Mesodermal cell (in vitro differentiated cells): ENCODE measurements around the gene OPRD1. TPM values are rescaled to one million over a fixed set of nuclear protein-coding genes. Genes with fewer than 3 reads are reported as not detected.
"Not testable (repeated sequence)": the region's sequence is repeated elsewhere in the genome, so short reads cannot be mapped to it uniquely, and the experiment has no call there.

Source experiments
- H3K27ac ChIP-seq: 2 replicates; pipeline ENCODE4 v1.7.0; 2013; ENCODE audit warnings: mild to moderate bottlenecking, low read depth, low read length, moderate library complexity; ENCODE audit not compliant: severe bottlenecking
- H3K36me3 ChIP-seq: 2 replicates; pipeline ENCODE4 v1.7.1; 2013; ENCODE audit warnings: mild to moderate bottlenecking, low read length, moderate library complexity; ENCODE audit not compliant: control insufficient read depth, insufficient read depth
- H3K4me1 ChIP-seq: one replicate; pipeline ENCODE4 v1.7.1; 2013; ENCODE audit warnings: mild to moderate bottlenecking, low read length; ENCODE audit not compliant: insufficient read depth, control insufficient read depth, poor library complexity, severe bottlenecking
- H3K4me3 ChIP-seq: 2 replicates; pipeline ENCODE4 v1.7.0; 2013; ENCODE audit warnings: low read length, control low read depth, mild to moderate bottlenecking; ENCODE audit not compliant: insufficient read depth, poor library complexity, severe bottlenecking; ENCODE audit errors: extremely low read depth
- H3K9me3 ChIP-seq: 2 replicates; pipeline ENCODE4 v1.7.1; 2013; ENCODE audit warnings: mild to moderate bottlenecking, low read length, moderate library complexity; ENCODE audit not compliant: control insufficient read depth
- WGBS, 2 experiments: methylation state at CpG; one replicate each; pipeline ENCODE4 v1.1.5; 2013; ENCODE audit warnings: missing lambda C conversion rate in 2 of 2; ENCODE audit not compliant: insufficient coverage in 2 of 2; 5-methylcytosine and 5-hydroxymethylcytosine counted together
- polyA plus RNA-seq, 2 experiments: library from polyadenylated mRNA; stranded (reverse); fragments of 50-300 nt; gene quantifications; one replicate each; pipeline ENCODE4 v1.2.3, GENCODE V29; 2013

The OPRD1 gene
- polyA plus RNA-seq (2013, experiment 1 of 2), result 0.55 TPM
- 0.51 TPM for polyA plus RNA-seq (2013, experiment 2 of 2)

DNA sequence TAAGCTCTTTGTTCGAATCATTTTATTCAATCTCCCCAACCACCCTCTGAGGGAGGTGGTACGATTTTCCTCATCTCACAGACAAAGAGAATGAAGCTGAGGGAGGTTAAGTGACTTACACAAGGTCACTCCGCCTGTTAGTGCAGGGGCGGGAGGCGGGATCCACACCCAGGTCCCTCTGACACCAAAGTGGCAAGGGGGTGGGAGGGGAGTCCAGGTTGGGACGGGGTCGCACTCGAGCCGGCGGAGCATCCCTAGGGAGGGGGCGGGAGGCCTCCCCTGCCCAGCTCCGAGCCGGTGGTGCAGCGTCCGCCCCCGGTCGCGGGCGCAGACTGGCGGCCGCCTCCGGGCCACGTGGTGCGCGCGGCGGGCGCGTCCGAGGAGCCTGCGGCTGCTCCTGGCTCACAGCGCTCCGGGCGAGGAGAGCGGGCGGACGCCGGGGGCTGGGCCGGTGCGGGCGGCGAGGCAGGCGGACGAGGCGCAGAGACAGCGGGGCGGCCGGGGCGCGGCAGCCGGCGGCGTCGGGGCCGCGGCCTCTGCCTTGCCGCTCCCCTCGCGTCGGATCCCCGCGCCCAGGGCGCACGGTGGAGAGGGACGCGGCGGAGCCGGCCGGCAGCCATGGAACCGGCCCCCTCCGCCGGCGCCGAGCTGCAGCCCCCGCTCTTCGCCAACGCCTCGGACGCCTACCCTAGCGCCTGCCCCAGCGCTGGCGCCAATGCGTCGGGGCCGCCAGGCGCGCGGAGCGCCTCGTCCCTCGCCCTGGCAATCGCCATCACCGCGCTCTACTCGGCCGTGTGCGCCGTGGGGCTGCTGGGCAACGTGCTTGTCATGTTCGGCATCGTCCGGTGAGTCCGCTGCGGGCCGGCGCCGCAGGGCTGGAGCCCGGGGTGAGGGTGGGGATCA is at the start of gene OPRD1:
OPRD1 (plus strand) TSS at position 405 of the 903 bp plus-strand sequence; CDS start at position 619, 214 bp downstream.
- Histone ChIP-seq H3K9me3 (no peaks in the 10 kb centered on the region), H3K27ac (no peak within 1 kb of the TSS), H3K4me1 (peaks cover 30% of the 10 kb centered on the region), H3K36me3 (no peaks in the 10 kb centered on the region), H3K4me3 (peak within 1 kb of the TSS; percentile 33)
- 5 to 7% methylated on average over 80 to 92 of the region's 108 CpGs for WGBS, 2 experiments

DNA sequence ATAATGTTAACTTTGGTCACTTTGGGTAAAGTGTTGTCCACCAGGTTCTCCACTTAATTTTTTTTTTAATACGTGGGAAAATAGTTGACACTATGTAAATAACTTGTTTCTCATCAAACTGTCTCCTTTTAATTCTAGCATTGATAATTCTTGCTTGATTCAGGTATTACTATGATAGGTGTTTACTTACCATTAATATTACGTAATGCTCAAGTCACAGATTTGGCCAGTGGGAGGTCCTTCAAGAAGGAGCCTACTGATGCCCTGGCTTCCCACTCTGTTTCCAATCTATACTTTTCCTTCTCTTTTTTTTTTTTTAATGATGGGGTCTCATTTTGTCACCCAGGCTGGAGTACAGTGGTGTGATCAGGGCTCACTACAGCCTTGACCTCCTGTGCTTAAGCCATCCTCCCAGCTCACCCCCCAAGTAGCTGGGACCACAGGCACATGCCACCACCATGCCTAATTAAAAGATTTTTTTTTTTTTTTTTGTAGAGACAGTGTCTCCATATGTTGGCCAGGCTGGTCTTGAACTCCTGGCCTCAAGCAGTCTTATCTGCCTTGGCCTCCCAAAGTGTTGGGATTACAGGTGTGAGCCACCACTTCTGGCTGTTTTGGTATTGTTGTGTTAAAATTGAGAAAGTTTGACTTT is 45.3 kb upstream of the OPRD1 start:
- WGBS, 2 experiments, result no CpG with 5 or more reads among the region's 2 CpGs

DNA sequence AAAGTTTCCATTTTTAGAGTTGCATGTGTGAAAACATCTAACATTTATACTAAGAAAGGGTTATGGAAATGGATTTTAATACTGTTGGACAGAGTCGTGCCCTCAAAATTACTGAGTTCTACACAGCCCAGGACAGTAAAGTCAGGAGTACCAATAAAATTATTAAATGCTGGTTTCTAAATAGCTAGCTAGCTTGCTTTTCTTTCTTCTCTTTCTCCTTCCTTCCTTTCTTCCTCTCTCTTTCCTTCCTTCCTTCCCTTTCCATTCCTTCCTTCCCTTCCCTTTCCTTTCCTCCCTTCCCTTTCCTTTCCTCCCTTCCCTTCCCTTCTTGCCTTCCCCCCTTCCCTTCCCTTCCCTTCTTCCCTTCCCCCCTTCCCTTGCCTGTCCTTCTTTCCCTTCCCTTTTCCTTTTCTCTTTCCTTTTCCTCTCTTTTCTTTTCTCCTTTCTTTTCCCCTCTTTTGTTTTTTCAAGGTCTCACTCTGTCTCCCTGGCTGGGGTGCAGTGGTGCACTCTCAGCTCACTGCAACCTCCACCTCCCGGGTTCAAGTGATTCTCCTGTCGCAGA is 41.3 kb upstream of the OPRD1 start:
- Histone ChIP-seq H3K27ac (no peak overlapping the region), H3K4me3 (no peak overlapping the region), H3K36me3 (peaks cover 93% of the 10 kb centered on the region), H3K9me3 (no peaks in the 10 kb centered on the region), H3K4me1 (no peaks in the 10 kb centered on the region)
- 89 to 94% methylated on average over 2 to 3 of the region's 3 CpGs for WGBS, 2 experiments

More for the DNA sequence above, 45.3 kb upstream of the OPRD1 start:
- H3K36me3 ChIP-seq, result peaks cover 89% of the 10 kb centered on the region
- no peak overlapping the region for H3K27ac ChIP-seq
- no peaks in the 10 kb centered on the region for H3K4me1 ChIP-seq
- H3K4me3 ChIP-seq, result no peak overlapping the region
- no peaks in the 10 kb centered on the region for H3K9me3 ChIP-seq

DNA sequence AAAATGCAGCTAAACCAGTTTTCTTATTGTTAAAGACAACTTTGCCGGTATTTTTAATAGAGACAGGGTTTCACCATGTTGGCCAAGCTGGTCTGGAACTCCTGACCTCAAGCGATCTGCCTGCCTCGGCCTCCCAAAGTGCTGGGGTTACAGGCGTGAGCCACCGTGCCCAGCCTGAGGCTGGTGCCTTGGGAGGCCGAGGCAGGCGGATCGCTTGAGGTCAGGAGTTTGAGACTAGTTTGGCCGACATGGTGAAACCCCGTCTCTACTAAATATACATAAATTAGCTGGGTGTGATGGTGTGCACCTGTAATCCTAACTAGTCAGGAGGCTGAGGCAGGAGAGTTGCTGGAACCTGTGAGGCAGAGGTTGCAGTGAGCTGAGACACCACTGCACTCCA is 40.0 kb upstream of the OPRD1 start:
- not testable (repeated sequence) for H3K4me3 ChIP-seq, H3K27ac ChIP-seq, H3K9me3 ChIP-seq, H3K4me1 ChIP-seq
- H3K36me3 ChIP-seq, result peaks cover 84% of the 10 kb centered on the region
- WGBS, 2 experiments, result 94 to 100% methylated on average over 1 to 3 of the region's 10 CpGs

DNA sequence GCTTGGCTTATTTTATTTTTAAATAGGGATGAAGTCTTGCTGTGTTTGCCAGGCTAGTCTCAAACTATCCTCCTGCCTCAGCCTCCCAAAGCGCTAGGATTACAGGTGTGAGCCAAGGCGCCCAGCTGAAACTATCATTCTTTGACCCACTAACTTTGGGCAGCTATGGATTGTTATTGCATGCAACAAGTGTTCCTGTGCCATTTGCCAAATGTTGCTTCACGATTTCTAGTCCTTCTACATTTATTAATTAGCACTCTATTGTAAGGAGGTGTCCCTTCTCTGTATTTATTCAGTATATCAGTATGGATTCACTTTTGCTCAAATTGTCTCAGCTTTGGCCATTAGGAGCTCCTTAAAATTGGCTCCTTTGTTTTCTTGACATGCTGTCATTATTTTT is 38.9 kb upstream of the OPRD1 start:
- 94% methylated on average over 2 of the region's 3 CpGs; no CpG with 5 or more reads in 1 of the 2 experiments for WGBS, 2 experiments
- H3K36me3 ChIP-seq, result peaks cover 76% of the 10 kb centered on the region

DNA sequence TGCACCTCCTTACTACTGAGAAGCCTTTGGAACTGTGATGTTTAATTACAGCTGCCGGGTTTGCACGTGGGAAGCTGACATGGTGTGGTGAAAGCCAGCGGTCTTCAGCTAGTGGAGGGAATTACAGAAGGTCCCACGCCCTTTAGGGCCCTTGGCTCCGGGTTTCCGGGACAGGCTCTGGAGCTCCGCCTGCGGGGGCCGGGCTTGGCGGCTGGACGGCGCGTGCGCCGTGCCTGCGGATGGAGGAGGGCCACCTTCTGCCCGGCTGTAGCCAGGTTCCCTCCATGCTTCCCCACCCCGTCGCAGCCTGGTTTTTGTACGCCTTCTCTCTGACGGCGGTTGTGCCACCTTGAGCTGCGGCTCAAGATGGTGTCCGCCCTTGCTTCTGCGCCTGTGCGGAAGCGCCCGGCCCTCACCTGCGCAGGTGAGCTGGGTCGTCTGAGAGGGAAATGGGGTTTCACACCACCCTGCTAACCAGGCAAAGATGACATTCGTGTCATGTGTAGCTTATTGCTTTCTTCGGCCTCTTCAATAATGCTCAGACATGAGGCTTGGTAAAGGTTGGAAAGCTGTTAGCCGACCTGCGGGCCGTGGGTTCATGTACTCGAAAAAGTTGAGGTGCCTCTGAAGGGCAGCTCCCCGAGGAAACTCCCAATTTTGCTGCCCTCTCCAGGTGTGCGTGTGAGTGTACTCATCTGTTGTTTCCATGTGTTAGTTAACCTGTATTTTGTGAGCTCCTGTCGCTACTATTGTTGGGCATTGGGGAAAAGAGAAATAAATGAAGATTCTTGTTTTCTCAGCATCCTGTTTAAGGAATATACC is 36.6 kb upstream of the OPRD1 start:
- WGBS, 2 experiments, result 95 to 98% methylated on average over 37 of the region's 39 CpGs
- H3K36me3 ChIP-seq, result peaks cover 56% of the 10 kb centered on the region
- H3K4me1 ChIP-seq, result no peaks in the 10 kb centered on the region
- no peaks in the 10 kb centered on the region for H3K9me3 ChIP-seq
- no peak overlapping the region for H3K4me3 ChIP-seq
- no peak overlapping the region for H3K27ac ChIP-seq

More for the DNA sequence above, 38.9 kb upstream of the OPRD1 start:
- Histone ChIP-seq H3K27ac (no peak overlapping the region), H3K4me1 (no peaks in the 10 kb centered on the region), H3K4me3 (no peak overlapping the region), H3K9me3 (no peaks in the 10 kb centered on the region)

DNA sequence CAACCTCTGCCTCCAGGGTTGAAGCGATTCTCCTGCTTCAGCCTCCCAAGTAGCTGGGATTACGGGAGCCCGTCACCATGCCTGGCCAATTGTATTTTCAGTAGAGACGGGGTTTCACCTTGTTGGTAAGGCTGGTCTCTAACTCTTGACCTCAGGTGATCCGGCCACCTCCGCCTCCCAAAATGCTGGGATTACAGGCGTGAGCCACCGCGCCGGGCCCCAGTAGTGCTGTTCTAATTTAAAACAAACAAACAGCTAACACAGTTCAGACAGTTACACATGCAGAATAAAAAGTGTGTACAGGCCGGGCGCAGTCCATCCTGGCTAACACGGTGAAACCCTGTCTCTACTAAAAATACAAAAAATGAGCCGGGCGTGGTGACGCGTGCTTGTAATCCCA is 35.6 kb upstream of the OPRD1 start:
- H3K36me3 ChIP-seq, result peaks cover 46% of the 10 kb centered on the region
- H3K9me3 ChIP-seq, result no peaks in the 10 kb centered on the region
- no peaks in the 10 kb centered on the region for H3K4me1 ChIP-seq
- no peak overlapping the region for H3K4me3 ChIP-seq
- WGBS, 2 experiments, result 97% methylated on average over 12 to 13 of the region's 17 CpGs
- H3K27ac ChIP-seq, result no peak overlapping the region

DNA sequence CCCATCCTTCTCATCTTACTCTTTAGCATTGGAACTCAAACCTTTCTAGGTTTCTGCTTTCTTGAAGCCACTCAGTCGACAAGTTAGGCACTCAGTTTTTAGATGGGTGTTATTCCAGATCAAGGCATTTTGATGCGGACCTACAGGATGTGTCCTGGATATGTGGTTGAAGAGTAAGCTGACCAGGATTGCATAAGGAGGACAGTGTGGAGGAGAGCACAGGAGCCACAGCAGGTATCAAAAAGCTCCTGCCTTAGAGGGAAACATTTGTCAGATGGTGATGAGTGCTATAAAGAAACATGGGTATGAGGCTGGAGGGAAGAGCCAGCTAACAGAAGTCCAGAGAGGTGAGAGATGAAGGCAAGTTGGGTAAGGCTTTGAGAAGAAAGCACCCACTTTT is 33.9 kb upstream of the OPRD1 start:
- H3K36me3 ChIP-seq, result peaks cover 29% of the 10 kb centered on the region
- no peak overlapping the region for H3K27ac ChIP-seq
- no peak overlapping the region for H3K4me3 ChIP-seq
- no peaks in the 10 kb centered on the region for H3K9me3 ChIP-seq
- H3K4me1 ChIP-seq, result peaks cover 5% of the 10 kb centered on the region
- 100% methylated on average over 2 of the region's 2 CpGs; no CpG with 5 or more reads in 1 of the 2 experiments for WGBS, 2 experiments

DNA sequence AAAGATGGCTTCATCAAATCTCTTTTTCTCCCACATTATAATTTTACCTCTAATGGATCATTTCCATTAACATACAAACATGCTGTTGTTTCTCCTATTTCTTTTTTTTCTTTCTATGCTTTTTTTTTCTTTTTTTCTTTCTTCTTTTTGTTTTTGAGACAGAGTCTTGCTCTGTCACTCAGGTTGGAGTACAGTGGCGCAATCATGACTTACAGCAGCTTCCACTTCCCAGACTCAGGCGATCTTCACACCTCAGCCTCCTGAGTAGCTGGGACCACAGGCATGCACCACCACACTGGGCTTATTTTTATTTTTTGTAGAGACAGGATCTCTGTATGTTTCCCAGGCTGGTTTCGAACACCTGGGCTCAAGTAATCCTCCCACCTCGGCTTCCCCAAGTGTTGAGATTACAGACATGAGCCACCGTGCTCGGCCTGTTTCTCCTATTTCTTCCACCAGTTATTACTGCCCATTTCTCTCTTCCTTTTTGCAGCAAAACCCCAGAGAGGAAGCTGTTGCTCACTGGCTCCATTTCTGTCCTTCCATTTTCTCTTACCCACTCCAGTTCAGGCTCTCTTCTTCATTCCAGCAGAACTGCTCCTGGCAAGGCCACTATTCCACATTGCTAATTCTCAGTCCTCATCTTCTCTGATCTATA is 32.1 kb upstream of the OPRD1 start:
- peaks cover 5% of the 10 kb centered on the region for H3K4me1 ChIP-seq
- H3K4me3 ChIP-seq, result no peak overlapping the region
- H3K9me3 ChIP-seq, result no peaks in the 10 kb centered on the region
- WGBS, 2 experiments, result 90 to 91% methylated on average over 4 to 5 of the region's 6 CpGs
- H3K36me3 ChIP-seq, result peaks cover 12% of the 10 kb centered on the region
- H3K27ac ChIP-seq, result no peak overlapping the region

DNA sequence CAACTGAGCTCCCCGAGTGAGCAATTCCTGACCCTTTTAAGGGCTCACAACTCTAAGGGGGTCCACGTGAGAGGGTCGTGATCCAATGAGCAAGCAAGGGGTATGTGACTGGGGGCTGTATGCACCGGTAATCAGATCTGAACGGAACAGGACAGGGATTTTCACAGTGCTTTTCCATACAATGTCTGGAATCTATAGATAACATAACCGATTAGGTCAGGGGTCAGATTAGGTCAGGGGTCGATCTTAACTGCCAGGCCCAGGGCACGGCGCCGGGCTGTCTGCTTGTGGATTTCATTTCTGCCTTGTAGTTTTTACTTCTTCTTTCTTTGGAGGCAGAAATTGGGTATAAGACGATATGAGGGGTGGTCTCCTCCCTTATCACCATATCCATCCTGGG is 30.7 kb upstream of the OPRD1 start:
- peak overlapping the region; percentile 37 for H3K27ac ChIP-seq
- no peak overlapping the region for H3K4me3 ChIP-seq
- no peaks in the 10 kb centered on the region for H3K36me3 ChIP-seq
- H3K9me3 ChIP-seq, result no peaks in the 10 kb centered on the region
- WGBS, 2 experiments, result 95 to 99% methylated on average over 4 to 7 of the region's 11 CpGs
- H3K4me1 ChIP-seq, result peaks cover 5% of the 10 kb centered on the region
